Measurements from ENCODE around the gene MAPK8IP2.

GRCh38 chr22:50620593-50621355, 20.2 kb downstream of the MAPK8IP2 start:
- TF ChIP-seq, protein P1, sequence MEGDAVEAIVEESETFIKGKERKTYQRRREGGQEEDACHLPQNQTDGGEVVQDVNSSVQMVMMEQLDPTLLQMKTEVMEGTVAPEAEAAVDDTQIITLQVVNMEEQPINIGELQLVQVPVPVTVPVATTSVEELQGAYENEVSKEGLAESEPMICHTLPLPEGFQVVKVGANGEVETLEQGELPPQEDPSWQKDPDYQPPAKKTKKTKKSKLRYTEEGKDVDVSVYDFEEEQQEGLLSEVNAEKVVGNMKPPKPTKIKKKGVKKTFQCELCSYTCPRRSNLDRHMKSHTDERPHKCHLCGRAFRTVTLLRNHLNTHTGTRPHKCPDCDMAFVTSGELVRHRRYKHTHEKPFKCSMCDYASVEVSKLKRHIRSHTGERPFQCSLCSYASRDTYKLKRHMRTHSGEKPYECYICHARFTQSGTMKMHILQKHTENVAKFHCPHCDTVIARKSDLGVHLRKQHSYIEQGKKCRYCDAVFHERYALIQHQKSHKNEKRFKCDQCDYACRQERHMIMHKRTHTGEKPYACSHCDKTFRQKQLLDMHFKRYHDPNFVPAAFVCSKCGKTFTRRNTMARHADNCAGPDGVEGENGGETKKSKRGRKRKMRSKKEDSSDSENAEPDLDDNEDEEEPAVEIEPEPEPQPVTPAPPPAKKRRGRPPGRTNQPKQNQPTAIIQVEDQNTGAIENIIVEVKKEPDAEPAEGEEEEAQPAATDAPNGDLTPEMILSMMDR (IDR thresholded peaks at IDR 0.05) = peak; percentile 1 to 92 (median 73)
- TF ChIP-seq POLR2AphosphoS5 (IDR thresholded peaks at IDR 0.05) (peak in 1 of 2 donors; percentile 22), POLR2A (IDR thresholded peaks at IDR 0.05) (peak in 1 of 4 donors; percentile 20)
